Measurements from ENCODE around the gene SLC6A4.

Gene SLC6A4

GRCh38 chr17:30191072-30191471, 44.4 kb downstream of the SLC6A4 start:
- POLR2A ChIA-PET, result no interaction called here
- TF ChIP-seq, protein P1, sequence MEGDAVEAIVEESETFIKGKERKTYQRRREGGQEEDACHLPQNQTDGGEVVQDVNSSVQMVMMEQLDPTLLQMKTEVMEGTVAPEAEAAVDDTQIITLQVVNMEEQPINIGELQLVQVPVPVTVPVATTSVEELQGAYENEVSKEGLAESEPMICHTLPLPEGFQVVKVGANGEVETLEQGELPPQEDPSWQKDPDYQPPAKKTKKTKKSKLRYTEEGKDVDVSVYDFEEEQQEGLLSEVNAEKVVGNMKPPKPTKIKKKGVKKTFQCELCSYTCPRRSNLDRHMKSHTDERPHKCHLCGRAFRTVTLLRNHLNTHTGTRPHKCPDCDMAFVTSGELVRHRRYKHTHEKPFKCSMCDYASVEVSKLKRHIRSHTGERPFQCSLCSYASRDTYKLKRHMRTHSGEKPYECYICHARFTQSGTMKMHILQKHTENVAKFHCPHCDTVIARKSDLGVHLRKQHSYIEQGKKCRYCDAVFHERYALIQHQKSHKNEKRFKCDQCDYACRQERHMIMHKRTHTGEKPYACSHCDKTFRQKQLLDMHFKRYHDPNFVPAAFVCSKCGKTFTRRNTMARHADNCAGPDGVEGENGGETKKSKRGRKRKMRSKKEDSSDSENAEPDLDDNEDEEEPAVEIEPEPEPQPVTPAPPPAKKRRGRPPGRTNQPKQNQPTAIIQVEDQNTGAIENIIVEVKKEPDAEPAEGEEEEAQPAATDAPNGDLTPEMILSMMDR (IDR thresholded peaks at IDR 0.05; ENCODE audit: control extremely low read depth, extremely low read depth, low read depth, missing control alignments), result no peak
- DNase-seq (ENCODE audit: extremely low spot score), result no peak
- CTCF ChIA-PET, result interaction anchor here (1.4 to 1.6 kb wide), 2 partner anchors 9 to 11 kb away, joined by 4 read pairs; no protein-coding TSS in a partner anchor

DNA sequence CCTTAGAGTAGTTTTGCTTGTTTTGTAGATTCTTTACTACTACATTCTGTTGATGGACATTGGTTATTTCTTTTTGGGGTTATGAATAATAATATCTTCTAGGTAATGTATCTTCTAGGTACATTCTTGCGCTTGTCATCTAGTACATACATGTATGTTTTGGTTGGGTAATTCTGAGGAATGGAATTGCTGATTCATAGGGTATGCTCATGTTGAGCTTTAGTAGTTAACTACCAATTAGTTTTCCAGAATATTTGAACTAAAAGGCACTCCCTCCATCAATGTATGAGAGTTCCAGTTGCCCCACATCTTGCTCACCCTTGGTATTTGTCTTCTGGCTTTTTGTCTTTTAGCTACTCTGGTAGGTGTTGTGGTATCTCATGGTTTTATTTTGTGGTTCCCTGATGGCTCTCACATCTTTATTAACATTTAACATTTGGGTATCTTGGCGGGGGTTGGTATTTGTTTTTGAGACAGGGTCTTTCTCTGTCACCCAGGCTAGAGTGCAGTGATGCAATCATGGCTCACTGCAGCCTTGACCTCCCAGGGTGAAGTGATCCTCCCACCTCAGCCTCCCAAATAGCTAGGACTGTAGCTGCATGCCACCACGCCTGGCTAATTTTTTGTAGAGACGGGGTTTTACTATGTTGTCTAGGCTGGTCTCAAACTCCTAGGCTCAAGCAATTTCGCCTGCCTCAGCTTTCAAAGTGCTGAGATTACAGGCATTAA, 47.1 kb downstream of the SLC6A4 start:
- POLR2A ChIA-PET, result interaction anchor here (0.7 kb wide), 1 partner anchor 380 kb away, joined by 3 read pairs; no protein-coding TSS in a partner anchor

DNA sequence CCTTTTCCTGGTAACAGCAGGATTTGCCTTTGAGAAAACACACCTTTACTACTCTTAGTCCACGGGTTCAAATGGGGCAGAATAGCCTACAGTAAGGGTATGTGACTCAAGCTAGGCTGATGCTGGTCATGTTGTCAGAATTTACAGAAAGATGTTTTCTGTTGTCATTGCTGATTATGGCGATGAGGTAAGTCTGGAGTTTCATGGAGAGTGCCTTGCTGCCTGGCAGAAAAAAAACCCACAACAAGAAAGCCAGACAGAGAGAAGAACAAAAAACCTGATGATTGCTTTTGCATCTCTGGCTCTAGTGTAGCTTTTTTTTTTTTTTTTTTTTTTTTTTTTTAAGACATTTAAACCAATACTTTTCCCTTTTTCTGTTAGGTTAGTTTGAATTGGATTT, 47.9 kb downstream of the SLC6A4 start:
- DNase-seq (ENCODE audit: extremely low spot score), result no peak
- TF ChIP-seq, protein P1 (IDR thresholded peaks at IDR 0.05; ENCODE audit: control extremely low read depth, extremely low read depth, low read depth, missing control alignments), result no peak
- ChIA-PET CTCF (interaction anchor here (1.0 to 2.8 kb wide), 9 partner anchors 11 to 92 kb away, joined by 3 to 9 read pairs (median 4); partner anchors contain the start of gene SLC6A4), POLR2A (interaction anchor here (0.7 kb wide), 1 partner anchor 381 kb away, joined by 3 read pairs; no protein-coding TSS in a partner anchor)

More for the DNA sequence above, 47.1 kb downstream of the SLC6A4 start:
- CTCF ChIA-PET, result interaction anchor here (1.0 to 2.8 kb wide), 9 partner anchors 11 to 91 kb away, joined by 3 to 9 read pairs (median 4); partner anchors contain the start of gene SLC6A4
- TF ChIP-seq, protein P1 (IDR thresholded peaks at IDR 0.05; ENCODE audit: control extremely low read depth, extremely low read depth, low read depth, missing control alignments), result no peak
- no peak for DNase-seq (ENCODE audit: extremely low spot score)

DNA sequence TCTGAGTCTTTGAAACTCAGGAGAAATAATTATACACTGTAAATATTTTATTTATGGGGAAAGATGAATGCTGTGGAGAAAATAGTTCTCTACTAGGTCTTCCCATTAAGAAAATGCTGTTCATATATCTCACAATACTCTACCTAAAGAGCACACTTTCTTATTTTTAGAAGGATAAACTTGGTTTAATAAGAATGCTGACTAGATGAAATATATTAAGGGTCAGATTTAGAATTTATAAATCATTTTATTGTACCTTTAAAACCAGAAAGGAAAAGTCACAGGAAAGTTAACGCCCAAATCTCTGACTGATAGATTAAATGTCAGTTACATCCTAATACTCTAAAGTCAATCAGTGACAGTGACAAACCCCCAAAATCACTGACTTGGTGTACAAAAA, 48.7 kb downstream of the SLC6A4 start:
- TF ChIP-seq, protein P1 (IDR thresholded peaks at IDR 0.05; ENCODE audit: control extremely low read depth, extremely low read depth, low read depth, missing control alignments), result no peak
- POLR2A ChIA-PET, result no interaction called here
- no peak for DNase-seq (ENCODE audit: extremely low spot score)
- CTCF ChIA-PET, result interaction anchor here (1.9 to 2.8 kb wide), 2 partner anchors 12 to 26 kb away, joined by 7 to 9 read pairs; no protein-coding TSS in a partner anchor

GRCh38 chr17:30176855-30177254, 58.6 kb downstream of the SLC6A4 start:
- ChIA-PET CTCF (no interaction called here), POLR2A (no interaction called here)
- TF ChIP-seq, protein P1 (IDR thresholded peaks at IDR 0.05; ENCODE audit: control extremely low read depth, extremely low read depth, low read depth, missing control alignments), result no peak
- DNase-seq (ENCODE audit: extremely low spot score), result no peak

DNA sequence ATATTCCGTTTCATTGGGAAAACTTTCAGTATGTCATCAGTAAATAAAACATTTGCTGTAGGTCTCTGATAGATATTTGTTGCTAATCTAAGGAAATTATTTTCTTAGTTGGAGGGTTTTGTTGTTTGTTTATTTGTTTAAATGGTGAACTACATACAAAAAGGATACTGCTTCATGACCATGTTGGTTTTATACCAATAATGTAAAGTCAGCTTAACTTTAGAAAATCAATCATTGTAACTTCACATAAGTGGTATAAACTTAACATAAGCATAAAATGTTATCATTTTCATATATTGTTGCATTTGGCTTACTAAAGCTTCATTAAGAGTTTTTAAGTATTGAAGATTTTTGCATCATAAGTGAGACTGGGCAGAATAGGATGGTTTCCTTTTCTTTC, 60.9 kb downstream of the SLC6A4 start:
- DNase-seq (ENCODE audit: extremely low spot score), result no peak
- ChIA-PET POLR2A (no interaction called here), CTCF (interaction anchor here (0.8 to 1.6 kb wide), 3 partner anchors 13 to 38 kb away, joined by 3 to 5 read pairs (median 4); no protein-coding TSS in a partner anchor)
- TF ChIP-seq, protein P1 (IDR thresholded peaks at IDR 0.05; ENCODE audit: control extremely low read depth, extremely low read depth, low read depth, missing control alignments), result no peak

All from GM10248 (cell line).